ENCODE measurements around the gene EPAS1. TPM values are rescaled to one million over a fixed set of nuclear protein-coding genes. Genes with fewer than 3 reads are reported as not detected.

The EPAS1 gene
- total RNA-seq, 2 donors from 2014 or later: 517 to 667 TPM

GRCh38 chr2:46267616-46268015 lies 29.6 kb upstream of the EPAS1 start:
- H3K9me3 ChIP-seq: no peaks in the 10 kb centered on the region
- H3K4me1 ChIP-seq (ENCODE audit: control insufficient read depth in 1 of 2, low read depth in 2 of 2): peaks cover 4 to 6% of the 10 kb centered on the region in 2 donors
- no peak overlapping the region for H3K4me3 ChIP-seq
- no peak for TF ChIP-seq CTCF (IDR thresholded peaks at IDR 0.05)
- no peak for ATAC-seq (ENCODE audit: insufficient number of reproducible peaks, low FRiP score, low read depth)
- no peaks in the 10 kb centered on the region for H3K36me3 ChIP-seq
- DNase-seq (ENCODE audit: low spot score): no peak
- H3K27me3 ChIP-seq (replicated peaks; ENCODE audit: insufficient read depth): no peaks in the 10 kb centered on the region
- no peak overlapping the region for H3K27ac ChIP-seq

GRCh38 chr2:46268196-46268595 lies 29.0 kb upstream of the EPAS1 start:
- no peaks in the 10 kb centered on the region for H3K36me3 ChIP-seq
- H3K27me3 ChIP-seq (replicated peaks; ENCODE audit: insufficient read depth): no peaks in the 10 kb centered on the region
- ATAC-seq (ENCODE audit: insufficient number of reproducible peaks, low FRiP score, low read depth) (no peak), DNase-seq (ENCODE audit: low spot score) (no peak)
- H3K9me3 ChIP-seq: no peaks in the 10 kb centered on the region
- TF ChIP-seq CTCF (IDR thresholded peaks at IDR 0.05): no peak
- H3K4me3 ChIP-seq: no peak overlapping the region
- H3K27ac ChIP-seq: no peak overlapping the region
- peaks cover 4 to 6% of the 10 kb centered on the region in 2 donors for H3K4me1 ChIP-seq (ENCODE audit: control insufficient read depth in 1 of 2, low read depth in 2 of 2)

- no peak for TF ChIP-seq CTCF (IDR thresholded peaks at IDR 0.05)
- Histone ChIP-seq H3K9me3 (no peaks in the 10 kb centered on the region), H3K27me3 (replicated peaks; ENCODE audit: insufficient read depth) (no peaks in the 10 kb centered on the region), H3K36me3 (no peaks in the 10 kb centered on the region), H3K4me1 (ENCODE audit: control insufficient read depth in 1 of 2, low read depth in 2 of 2) (peaks cover 4 to 6% of the 10 kb centered on the region in 2 donors), H3K27ac (no peak overlapping the region), H3K4me3 (no peak overlapping the region)
- no peak for ATAC-seq (ENCODE audit: insufficient number of reproducible peaks, low FRiP score, low read depth)
- DNase-seq (ENCODE audit: low spot score): no peak
These were observed 28.2 kb upstream of the EPAS1 start for GRCh38 chr2:46269001-46269400.

GRCh38 chr2:46269544-46270273 lies 27.5 kb upstream of the EPAS1 start:
- H3K4me1 ChIP-seq (ENCODE audit: control insufficient read depth in 1 of 2, low read depth in 2 of 2): peaks cover 4 to 6% of the 10 kb centered on the region in 2 donors
- no peak overlapping the region for H3K4me3 ChIP-seq
- DNase-seq (ENCODE audit: low spot score) (no peak), ATAC-seq (ENCODE audit: insufficient number of reproducible peaks, low FRiP score, low read depth) (no peak)
- no peak for TF ChIP-seq CTCF (IDR thresholded peaks at IDR 0.05)
- no peaks in the 10 kb centered on the region for H3K9me3 ChIP-seq
- no peaks in the 10 kb centered on the region for H3K27me3 ChIP-seq (replicated peaks; ENCODE audit: insufficient read depth)
- no peak overlapping the region for H3K27ac ChIP-seq
- H3K36me3 ChIP-seq: no peaks in the 10 kb centered on the region

GRCh38 chr2:46270384-46270783 lies 26.8 kb upstream of the EPAS1 start:
- Histone ChIP-seq H3K9me3 (no peaks in the 10 kb centered on the region), H3K4me1 (ENCODE audit: control insufficient read depth in 1 of 2, low read depth in 2 of 2) (peaks cover 4 to 6% of the 10 kb centered on the region in 2 donors), H3K4me3 (no peak overlapping the region), H3K27ac (no peak overlapping the region), H3K36me3 (no peaks in the 10 kb centered on the region), H3K27me3 (replicated peaks; ENCODE audit: insufficient read depth) (no peaks in the 10 kb centered on the region)
- ATAC-seq (ENCODE audit: insufficient number of reproducible peaks, low FRiP score, low read depth): no peak
- no peak for DNase-seq (ENCODE audit: low spot score)
- no peak for TF ChIP-seq CTCF (IDR thresholded peaks at IDR 0.05)

All from thoracic aorta (tissue), 2 donors.